Stimulated activated CD8-positive, alpha-beta memory T cell treated with anti-CD3 and anti-CD28 coated beads, Interleukin-7, amount 100 ng/mL, for 1 hour (primary cell): Measurements from ENCODE around the gene ATXN7L3.
"Not testable (repeated sequence)": the region's sequence is repeated elsewhere in the genome, so short reads cannot be mapped to it uniquely, and the experiment has no call there.

ENCODE experiments used
- DNase-seq, 2 donors: peaks; one replicate each; pipeline ENCODE4 v3.0.0-alpha.2; 2020; ENCODE audit warnings: low read depth in 2 of 2

Gene ATXN7L3

GRCh38 chr17:44176257-44176656 is 23.4 kb downstream of the ATXN7L3 start:
- DNase-seq = no peak

DNA sequence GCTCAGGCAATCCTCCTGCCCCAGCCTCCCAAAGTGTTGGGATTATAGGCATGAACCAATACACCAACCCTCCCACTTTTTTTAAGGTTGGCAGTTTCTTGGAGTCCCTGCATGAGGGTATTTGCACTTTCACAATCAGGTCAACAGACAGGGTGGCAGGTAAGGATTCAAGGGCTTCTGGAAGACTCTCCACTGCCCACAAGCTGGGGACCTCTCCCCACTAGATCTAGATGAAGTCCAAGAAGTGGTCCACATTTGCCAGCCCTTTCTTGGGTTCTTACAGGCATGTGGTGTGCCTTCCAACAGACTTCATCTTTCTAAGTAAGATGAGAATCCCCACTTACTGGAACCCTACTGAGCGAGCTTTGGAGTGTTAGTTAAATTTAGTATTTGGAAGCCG is 25.3 kb downstream of the ATXN7L3 start:
- no peak for DNase-seq

- DNase-seq = no peak
These were observed 27.7 kb downstream of the ATXN7L3 start for GRCh38 chr17:44171931-44172455.

GRCh38 chr17:44170499-44171201 is 29.0 kb downstream of the ATXN7L3 start, which contains the start of gene ASB16:
Gene ASB16, plus strand, starts transcription at chr17:44170704. Its CDS starts 86 bp downstream, at chr17:44170790.
- DNase-seq = no peak

- DNase-seq = no peak
These were observed 29.6 kb downstream of the ATXN7L3 start for GRCh38 chr17:44170135-44170498.

DNA sequence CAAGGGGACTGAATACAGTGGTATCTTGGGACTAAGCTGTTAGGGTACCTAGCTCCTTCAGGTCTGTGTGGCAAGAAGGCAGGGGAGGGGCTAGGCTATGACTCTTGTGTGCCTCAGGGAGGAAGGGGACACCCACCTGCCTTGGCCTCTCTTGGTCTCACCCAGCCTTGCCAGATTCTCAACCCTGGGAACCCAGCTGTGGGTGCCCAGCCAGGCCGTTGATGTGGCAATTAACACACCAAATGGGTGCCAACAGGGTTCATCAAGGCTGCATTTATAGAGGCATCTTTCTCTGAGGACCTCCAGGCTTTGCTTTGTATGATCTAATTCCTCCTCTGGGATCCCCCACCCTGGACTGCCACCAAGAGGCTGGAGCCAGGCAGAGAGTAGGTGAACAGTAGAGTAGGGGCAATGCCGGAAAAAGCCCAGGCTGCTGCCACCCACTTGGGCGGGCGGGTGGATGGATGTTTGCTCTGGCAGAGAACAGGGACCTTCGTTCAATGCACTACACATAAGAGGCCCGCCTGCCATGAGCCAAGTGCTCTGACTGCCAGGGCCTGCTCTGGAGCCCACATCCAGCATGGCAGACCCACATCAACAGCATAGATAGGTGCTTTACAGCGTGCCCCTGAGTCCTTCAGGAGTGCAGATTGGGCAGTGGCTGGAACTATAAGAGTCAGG is 32.4 kb downstream of the ATXN7L3 start:
- DNase-seq = no peak

DNA sequence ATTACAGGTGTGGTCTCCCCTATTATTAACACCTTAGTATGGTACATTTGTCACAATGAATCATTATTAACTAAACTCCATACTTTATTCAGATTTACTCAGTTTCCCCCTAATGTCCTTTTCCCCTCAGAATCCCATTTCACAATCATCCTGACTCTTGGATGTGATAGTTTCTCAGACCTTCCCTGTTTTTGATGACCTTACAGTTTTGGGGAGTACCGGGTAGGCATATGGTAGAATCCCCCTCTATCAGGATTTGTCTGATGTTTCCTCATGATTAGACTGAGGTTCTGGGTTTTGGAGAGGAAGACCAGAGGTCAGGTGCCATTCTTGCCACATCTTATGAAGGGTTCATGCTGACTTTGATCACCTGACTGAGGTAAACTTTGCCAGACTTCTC is 35.2 kb downstream of the ATXN7L3 start:
- DNase-seq = no peak

GRCh38 chr17:44159519-44160210 is 40.0 kb downstream of the ATXN7L3 start:
- DNase-seq = no peak

DNA sequence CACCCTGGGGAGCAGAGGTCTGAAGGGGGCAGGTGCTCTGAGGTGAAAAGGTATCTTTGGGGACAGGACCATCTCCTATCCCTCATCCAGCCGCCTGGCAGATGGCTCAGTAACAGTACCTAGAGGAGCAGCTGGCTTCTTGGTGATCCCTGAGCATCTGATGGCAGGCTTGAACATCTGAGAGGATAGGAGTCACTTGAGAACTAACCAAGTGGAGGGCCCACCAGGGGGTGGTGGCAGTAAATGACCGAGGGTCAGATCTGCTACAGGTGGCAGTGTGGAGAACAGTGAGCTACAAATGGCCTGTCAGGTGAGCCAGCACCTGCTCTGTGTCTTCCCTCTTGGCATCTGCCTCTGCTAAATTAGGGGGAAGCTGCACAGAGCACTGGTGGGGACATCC is 44.2 kb downstream of the ATXN7L3 start:
- no peak for DNase-seq

DNA sequence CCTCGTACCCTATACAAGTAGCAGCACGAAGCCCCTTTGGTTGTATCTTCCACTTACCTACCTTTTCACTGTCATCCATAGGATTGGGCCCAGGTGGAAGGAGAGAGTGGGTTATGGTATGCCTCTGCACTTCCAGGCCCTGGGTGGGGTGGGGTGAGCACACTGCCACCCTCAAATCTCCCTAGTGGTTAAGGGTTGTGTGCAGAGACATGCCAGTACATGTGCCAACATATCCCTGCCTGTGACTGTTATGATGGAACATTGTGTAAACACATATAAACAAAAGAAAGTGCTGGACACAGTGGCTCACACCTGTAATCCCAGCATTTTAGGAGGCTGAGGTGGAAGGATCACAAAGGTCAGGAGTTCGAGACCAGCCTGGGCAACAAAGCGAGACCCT is 46.8 kb downstream of the ATXN7L3 start:
- no peak for DNase-seq

- DNase-seq = no peak
These were observed 49.8 kb downstream of the ATXN7L3 start for GRCh38 chr17:44149750-44150329.

DNA sequence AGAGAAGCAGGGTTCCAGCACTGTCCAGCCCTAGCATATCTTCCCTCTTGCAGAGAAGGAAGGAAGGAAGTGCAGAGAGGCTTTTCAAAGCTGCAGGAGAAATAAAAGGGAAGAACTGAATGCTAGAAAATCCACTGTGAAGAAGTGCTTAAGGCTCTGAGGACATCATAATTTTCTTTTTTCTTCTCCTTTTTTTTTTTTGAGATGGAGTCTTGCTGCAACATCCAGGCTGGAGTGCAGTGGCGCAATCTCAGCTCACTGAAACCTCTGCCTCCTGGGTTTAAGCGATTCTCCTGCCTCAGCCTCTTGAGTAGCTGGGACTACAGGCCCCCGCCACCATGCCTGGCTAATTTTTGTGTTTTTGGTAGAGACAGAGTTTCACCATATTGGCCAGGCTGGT is 50.6 kb downstream of the ATXN7L3 start:
- not testable (repeated sequence) for DNase-seq

DNA sequence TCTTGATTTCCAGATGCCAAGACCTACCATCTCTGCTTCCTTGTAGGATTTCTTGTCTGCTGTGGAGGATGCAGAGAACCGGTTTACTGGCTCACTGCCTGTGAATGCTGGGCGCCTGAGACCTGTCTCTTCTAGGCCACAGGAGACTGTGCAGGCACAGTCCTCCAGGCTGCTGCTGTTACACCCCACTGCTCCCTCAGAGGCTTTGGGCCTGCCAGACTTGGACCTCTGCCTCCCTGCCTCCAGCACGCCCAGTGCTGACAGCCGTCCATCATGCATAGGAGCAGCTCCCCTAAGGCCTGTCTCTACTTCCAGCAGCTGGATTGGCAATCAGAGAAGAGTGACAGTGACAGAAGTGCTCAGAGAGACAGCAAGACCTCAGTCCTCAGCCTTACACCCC is 51.9 kb downstream of the ATXN7L3 start:
- no peak for DNase-seq

GRCh38 chr17:44146375-44147346 is 53.0 kb downstream of the ATXN7L3 start:
- DNase-seq = no peak

DNA sequence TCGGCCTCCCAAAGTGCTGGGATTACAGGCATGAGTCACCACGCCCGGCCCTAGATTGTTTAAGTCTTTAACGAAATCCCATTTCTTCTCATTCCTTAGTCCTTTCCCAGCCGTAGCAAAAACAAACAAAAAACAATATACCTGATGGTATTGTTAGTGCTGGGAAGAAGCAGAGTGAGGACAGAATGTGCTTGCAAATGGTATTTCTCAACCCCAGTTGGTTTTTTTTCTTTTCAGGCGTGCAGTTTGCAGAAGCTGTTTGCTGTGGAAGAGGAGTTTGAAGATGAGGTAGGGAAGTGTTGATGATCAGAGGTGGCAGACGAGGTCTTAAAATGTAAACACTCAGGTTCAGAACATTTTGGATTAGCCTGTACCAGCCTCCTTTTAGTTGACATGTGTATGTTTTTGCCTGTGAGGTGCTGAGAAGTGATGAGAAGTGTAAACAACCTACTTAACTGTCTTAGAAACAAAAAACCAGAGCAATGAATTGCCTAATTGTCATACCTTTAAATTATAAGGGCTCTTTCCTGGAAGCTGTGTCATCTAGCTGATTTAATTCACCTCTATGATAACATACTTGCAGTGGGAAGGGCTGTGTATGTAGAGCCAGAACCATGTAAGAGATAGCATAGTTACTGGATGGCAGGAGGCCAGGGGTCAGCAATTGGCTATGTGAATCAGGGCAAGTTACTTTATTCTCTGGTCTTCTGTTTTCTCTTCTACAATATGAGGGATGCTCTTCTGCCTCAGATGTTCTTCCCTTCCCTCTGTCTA is 54.5 kb downstream of the ATXN7L3 start:
- DNase-seq = no peak

GRCh38 chr17:44143921-44144320 is 55.8 kb downstream of the ATXN7L3 start:
- not testable (repeated sequence) for DNase-seq
